ENCODE data around the gene OR2T34.
"Not testable (repeated sequence)": the region's sequence is repeated elsewhere in the genome, so short reads cannot be mapped to it uniquely, and the experiment has no call there.

Gene OR2T34

GRCh38 chr1:248562672-248563071, 11.9 kb downstream of the OR2T34 start, which contains the start of gene OR2T29:
OR2T29 (minus strand) TSS chr1:248562772; CDS start chr1:248559491, 3,281 bp downstream.
- DNase-seq (ENCODE audit: low read depth in 3 of 3, low spot score in 1 of 3), result not testable (repeated sequence)

GRCh38 chr1:248551027-248551426, 23.5 kb downstream of the OR2T34 start:
- not testable (repeated sequence) for DNase-seq (ENCODE audit: low read depth in 3 of 3, low spot score in 1 of 3)

- DNase-seq (ENCODE audit: low read depth in 3 of 3, low spot score in 1 of 3), result not testable (repeated sequence)
Observed at GRCh38 chr1:248547383-248547782, 27.2 kb downstream of the OR2T34 start.

- DNase-seq (ENCODE audit: low read depth in 3 of 3, low spot score in 1 of 3), result not testable (repeated sequence)
Observed at GRCh38 chr1:248537449-248537848, 37.1 kb downstream of the OR2T34 start.

Data from stimulated activated CD4-positive, alpha-beta T cell treated with anti-CD3 and anti-CD28 coated beads, TNF-alpha, amount 100 ng/mL, for 1 hour (primary cell).